ENCODE results near the gene PLB1. TPM values are rescaled to one million over a fixed set of nuclear protein-coding genes. Genes with fewer than 3 reads are reported as not detected.
A peak's percentile ranks its signal among the peaks of the same experiment; 100 is the strongest.

Gene PLB1
- total RNA-seq, 2 donors from 2014 or later = 2.1 to 3.0 TPM

DNA sequence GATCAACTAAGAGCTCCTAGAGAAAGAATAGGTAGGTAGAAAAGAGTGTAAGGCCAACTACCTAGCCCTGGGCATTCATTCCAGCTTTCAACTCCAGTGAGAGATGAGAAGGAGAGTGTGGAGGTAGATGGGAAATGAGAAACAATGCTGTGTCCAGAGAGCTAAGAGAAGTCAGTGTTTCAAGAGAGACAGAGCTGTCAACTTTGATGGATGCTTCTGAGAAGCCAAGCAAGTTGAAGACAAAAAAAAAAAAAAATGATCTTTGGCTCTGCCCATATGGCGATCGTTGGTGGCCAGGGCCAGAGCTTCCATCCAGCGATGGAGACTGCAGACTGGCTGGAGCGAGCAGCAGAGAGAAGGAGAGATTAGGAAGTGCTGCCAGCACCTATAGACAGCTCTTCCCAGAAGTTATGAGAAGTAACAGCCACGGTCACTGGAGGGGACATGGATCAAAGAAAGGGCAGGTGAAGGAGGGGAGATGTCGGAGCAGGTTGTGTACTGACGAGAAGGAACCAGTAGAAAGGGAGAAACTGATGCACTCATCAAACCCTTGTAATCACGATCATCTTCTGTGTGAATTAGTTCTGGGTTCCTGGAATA is 143.3 kb downstream of the PLB1 start:
- no peak for TF ChIP-seq CTCF (IDR thresholded peaks at IDR 0.05)
- Histone ChIP-seq H3K27ac (no peak overlapping the region), H3K9me3 (no peaks in the 10 kb centered on the region), H3K4me1 (peaks cover 0 to 29% of the 10 kb centered on the region in 2 donors), H3K4me3 (no peak overlapping the region), H3K36me3 (no peaks in the 10 kb centered on the region), H3K27me3 (no peaks in the 10 kb centered on the region)
- no peak for DNase-seq (ENCODE audit: low spot score)

- DNase-seq (ENCODE audit: low spot score) = no peak
- Histone ChIP-seq H3K27ac (peak overlapping the region in 1 of 2 donors; percentile 13), H3K4me1 (peaks cover 0 to 26% of the 10 kb centered on the region in 2 donors)
These were observed 144.0 kb downstream of the PLB1 start for GRCh38 chr2:28639836-28640235.

GRCh38 chr2:28640260-28640907 is 144.5 kb downstream of the PLB1 start:
- TF ChIP-seq CTCF (IDR thresholded peaks at IDR 0.05) = no peak
- Histone ChIP-seq H3K27me3 (no peaks in the 10 kb centered on the region), H3K27ac (peak overlapping the region in 1 of 2 donors; percentile 13), H3K9me3 (no peaks in the 10 kb centered on the region), H3K4me1 (peaks cover 0 to 26% of the 10 kb centered on the region in 2 donors), H3K4me3 (no peak overlapping the region), H3K36me3 (no peaks in the 10 kb centered on the region)
- no peak for DNase-seq (ENCODE audit: low spot score)

More at GRCh38 chr2:28639836-28640235, 144.0 kb downstream of the PLB1 start:
- TF ChIP-seq CTCF (IDR thresholded peaks at IDR 0.05) = no peak
- Histone ChIP-seq H3K9me3 (no peaks in the 10 kb centered on the region), H3K27me3 (no peaks in the 10 kb centered on the region), H3K36me3 (no peaks in the 10 kb centered on the region), H3K4me3 (no peak overlapping the region)

DNA sequence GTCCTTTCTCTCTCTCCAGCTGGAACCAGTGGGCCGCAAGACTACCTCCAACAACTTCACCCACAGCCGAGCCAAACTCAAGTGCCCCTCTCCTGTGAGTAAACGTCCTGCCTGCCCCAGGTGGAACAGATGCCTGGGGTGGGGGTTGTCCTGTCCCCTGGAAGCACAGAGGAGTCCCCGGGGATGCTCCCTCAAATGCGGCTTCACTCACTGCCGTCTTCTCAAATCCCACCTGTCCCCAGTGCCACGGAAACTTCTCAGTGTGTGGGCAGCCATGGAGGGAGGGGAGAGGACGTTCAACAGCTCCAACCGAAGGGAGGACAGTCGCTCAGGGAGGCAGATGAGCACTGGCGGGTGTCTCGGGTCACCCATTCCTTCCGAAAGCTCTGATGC is 145.0 kb downstream of the PLB1 start:
- no peak overlapping the region for H3K27ac ChIP-seq

DNA sequence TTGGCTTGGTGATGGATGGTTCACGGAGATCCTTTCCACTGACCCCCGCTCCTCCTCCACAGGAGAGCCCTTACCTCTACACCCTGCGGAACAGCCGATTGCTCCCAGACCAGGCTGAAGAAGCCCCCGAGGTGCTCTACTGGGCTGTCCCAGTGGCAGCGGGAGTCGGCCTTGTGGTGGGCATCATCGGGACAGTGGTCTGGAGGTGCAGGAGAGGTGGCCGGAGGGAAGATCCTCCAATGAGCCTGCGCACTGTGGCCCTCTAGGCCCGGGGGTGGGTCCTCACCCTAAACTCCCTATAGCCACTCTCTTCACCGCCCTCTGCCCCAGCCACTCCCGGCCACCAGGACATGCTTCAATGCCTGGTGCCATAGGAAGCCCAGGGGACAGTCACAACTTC is 146.9 kb downstream of the PLB1 start:
- H3K4me3 ChIP-seq = no peak overlapping the region
- DNase-seq (ENCODE audit: low spot score) = no peak
- H3K4me1 ChIP-seq = peaks cover 0 to 14% of the 10 kb centered on the region in 2 donors
- H3K27ac ChIP-seq = peak overlapping the region; percentile 60 to 74
- no peaks in the 10 kb centered on the region for H3K27me3 ChIP-seq
- TF ChIP-seq CTCF (IDR thresholded peaks at IDR 0.05) = no peak
- H3K36me3 ChIP-seq = no peaks in the 10 kb centered on the region
- no peaks in the 10 kb centered on the region for H3K9me3 ChIP-seq

More for the DNA sequence above, 145.0 kb downstream of the PLB1 start:
- no peak for DNase-seq (ENCODE audit: low spot score)
- peaks cover 0 to 23% of the 10 kb centered on the region in 2 donors for H3K4me1 ChIP-seq
- H3K4me3 ChIP-seq = no peak overlapping the region
- H3K27me3 ChIP-seq = no peaks in the 10 kb centered on the region
- TF ChIP-seq CTCF (IDR thresholded peaks at IDR 0.05) = no peak
- H3K9me3 ChIP-seq = no peaks in the 10 kb centered on the region
- H3K36me3 ChIP-seq = no peaks in the 10 kb centered on the region

Measured in right atrium auricular region (tissue), 2 donors.